Measurements from ENCODE around the gene SLC13A2. TPM values are rescaled to one million over a fixed set of nuclear protein-coding genes. Genes with fewer than 3 reads are reported as not detected.

The SLC13A2 gene
- polyA plus RNA-seq, 3 donors: not detected

- Histone ChIP-seq H3K79me2 (ENCODE audit: insufficient read depth, low read length) (no peaks in the 10 kb centered on the region), H3K4me2 (replicated peaks; ENCODE audit: extremely low read depth, low read length, poor library complexity, severe bottlenecking) (no peak overlapping the region), H3K9ac (ENCODE audit: insufficient read depth, low read length, poor library complexity, severe bottlenecking) (no peak overlapping the region), H3K27me3 (ENCODE audit: control insufficient read depth in 2 of 2, insufficient read depth in 2 of 2, low read length in 2 of 2) (no peaks in the 10 kb centered on the region), H3K9me3 (replicated peaks in 1 of 2; ENCODE audit: control insufficient read depth in 1 of 2, insufficient read depth in 1 of 2, low read length in 2 of 2) (no peaks in the 10 kb centered on the region), H3K36me3 (replicated peaks in 1 of 2; ENCODE audit: control insufficient read depth in 1 of 2, insufficient read depth in 2 of 2, low read length in 2 of 2) (no peaks in the 10 kb centered on the region), H3K4me3 (replicated peaks in 1 of 3; ENCODE audit: low read depth in 2 of 3, low read length in 3 of 3) (no peak overlapping the region), H4K20me1 (ENCODE audit: insufficient read depth, low read length) (no peaks in the 10 kb centered on the region), H3K4me1 (ENCODE audit: control insufficient read depth in 1 of 2, insufficient read depth in 2 of 2, low read length in 2 of 2) (peaks cover 29 to 33% of the 10 kb centered on the region in 2 donors), H3K27ac (ENCODE audit: low read depth in 1 of 2, low read length in 2 of 2) (no peak overlapping the region), H2AFZ (ENCODE audit: insufficient read depth, low read depth, low read length, poor library complexity, severe bottlenecking) (no peak overlapping the region)
- Mint-ChIP-seq H3K4me1 (peaks cover 49% of the 10 kb centered on the region), H3K9me3 (no peaks in the 10 kb centered on the region), H3K36me3 (no peaks in the 10 kb centered on the region), H3K4me3 (no peak overlapping the region), H3K27me3 (ENCODE audit: low read depth in 3 of 3) (peaks cover 0 to 5% (median 0%) of the 10 kb centered on the region in 3 donors), H3K27ac (peak overlapping the region in 2 of 7 donors; percentile 8 to 36)
- 74% methylated on average over 9 of the region's 11 CpGs for WGBS (ENCODE audit: insufficient coverage)
- intact Hi-C loops (cut with micrococcal nuclease): no loop called here
- TF ChIP-seq CTCF (IDR thresholded peaks at IDR 0.05): no peak
- no peak for DNase-seq
Observed at GRCh38 chr17:28476076-28476865, 2.8 kb downstream of the SLC13A2 start.

- Histone ChIP-seq H3K36me3 (replicated peaks in 1 of 2; ENCODE audit: control insufficient read depth in 1 of 2, insufficient read depth in 2 of 2, low read length in 2 of 2) (no peaks in the 10 kb centered on the region), H3K4me2 (replicated peaks; ENCODE audit: extremely low read depth, low read length, poor library complexity, severe bottlenecking) (no peak overlapping the region), H3K4me3 (replicated peaks in 1 of 3; ENCODE audit: low read depth in 2 of 3, low read length in 3 of 3) (no peak overlapping the region), H3K4me1 (ENCODE audit: control insufficient read depth in 1 of 2, insufficient read depth in 2 of 2, low read length in 2 of 2) (peaks cover 28 to 32% of the 10 kb centered on the region in 2 donors), H3K27ac (ENCODE audit: low read depth in 1 of 2, low read length in 2 of 2) (no peak overlapping the region), H3K79me2 (ENCODE audit: insufficient read depth, low read length) (no peaks in the 10 kb centered on the region), H3K9ac (ENCODE audit: insufficient read depth, low read length, poor library complexity, severe bottlenecking) (no peak overlapping the region), H3K9me3 (replicated peaks in 1 of 2; ENCODE audit: control insufficient read depth in 1 of 2, insufficient read depth in 1 of 2, low read length in 2 of 2) (no peaks in the 10 kb centered on the region), H2AFZ (ENCODE audit: insufficient read depth, low read depth, low read length, poor library complexity, severe bottlenecking) (no peak overlapping the region), H4K20me1 (ENCODE audit: insufficient read depth, low read length) (no peaks in the 10 kb centered on the region), H3K27me3 (ENCODE audit: control insufficient read depth in 2 of 2, insufficient read depth in 2 of 2, low read length in 2 of 2) (no peaks in the 10 kb centered on the region)
- TF ChIP-seq CTCF (IDR thresholded peaks at IDR 0.05): no peak
- no peak overlapping the region for H3K4me3 Mint-ChIP-seq
- peaks cover 45% of the 10 kb centered on the region for H3K4me1 Mint-ChIP-seq
- H3K27ac Mint-ChIP-seq: no peak overlapping the region
- H3K27me3 Mint-ChIP-seq (ENCODE audit: low read depth in 3 of 3): peaks cover 0 to 3% (median 0%) of the 10 kb centered on the region in 3 donors
- intact Hi-C loops (cut with micrococcal nuclease): no loop called here
- H3K36me3 Mint-ChIP-seq: no peaks in the 10 kb centered on the region
- no peaks in the 10 kb centered on the region for H3K9me3 Mint-ChIP-seq
- no peak for DNase-seq
- WGBS (ENCODE audit: insufficient coverage): no CpG with 5 or more reads among the region's 7 CpGs
Observed at GRCh38 chr17:28477928-28478327, 4.5 kb downstream of the SLC13A2 start.
